HG02571 (cell line): ENCODE results near the gene CA12.

Source experiments
- ATAC-seq: cut with Tn5 transposase; IDR thresholded peaks from one replicate; pipeline ENCODE4 v1.9.1; 2021; ENCODE audit warnings: mild to moderate bottlenecking, moderate library complexity; ENCODE audit not compliant: unreplicated experiment

The CA12 gene

GRCh38 chr15:63312286-63312685, 69.4 kb downstream of the CA12 start:
- ATAC-seq = no peak

- no peak for ATAC-seq
Measured at GRCh38 chr15:63310646-63311045, 71.0 kb downstream of the CA12 start.

- ATAC-seq = no peak
Measured at GRCh38 chr15:63308947-63309346, 72.7 kb downstream of the CA12 start.

DNA sequence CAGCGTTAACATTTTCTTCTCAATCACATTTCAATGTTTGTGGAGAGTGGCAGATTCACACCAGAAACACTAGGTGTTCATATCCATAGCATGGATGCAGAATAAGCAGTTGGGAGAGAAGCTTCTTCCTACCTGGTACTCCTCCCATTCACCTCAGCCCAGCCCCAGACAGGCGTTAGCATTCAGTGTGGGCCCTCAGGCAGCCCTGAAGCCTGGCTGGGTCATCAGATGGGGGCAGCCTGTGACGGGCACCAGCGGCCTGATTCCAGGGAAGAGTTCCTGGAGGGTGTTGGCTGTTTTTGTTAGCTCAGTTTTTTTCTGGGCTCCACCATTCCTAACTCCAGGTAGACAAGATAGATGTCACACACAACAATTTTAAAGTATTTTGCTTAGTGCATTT, 73.2 kb downstream of the CA12 start:
- ATAC-seq = no peak

DNA sequence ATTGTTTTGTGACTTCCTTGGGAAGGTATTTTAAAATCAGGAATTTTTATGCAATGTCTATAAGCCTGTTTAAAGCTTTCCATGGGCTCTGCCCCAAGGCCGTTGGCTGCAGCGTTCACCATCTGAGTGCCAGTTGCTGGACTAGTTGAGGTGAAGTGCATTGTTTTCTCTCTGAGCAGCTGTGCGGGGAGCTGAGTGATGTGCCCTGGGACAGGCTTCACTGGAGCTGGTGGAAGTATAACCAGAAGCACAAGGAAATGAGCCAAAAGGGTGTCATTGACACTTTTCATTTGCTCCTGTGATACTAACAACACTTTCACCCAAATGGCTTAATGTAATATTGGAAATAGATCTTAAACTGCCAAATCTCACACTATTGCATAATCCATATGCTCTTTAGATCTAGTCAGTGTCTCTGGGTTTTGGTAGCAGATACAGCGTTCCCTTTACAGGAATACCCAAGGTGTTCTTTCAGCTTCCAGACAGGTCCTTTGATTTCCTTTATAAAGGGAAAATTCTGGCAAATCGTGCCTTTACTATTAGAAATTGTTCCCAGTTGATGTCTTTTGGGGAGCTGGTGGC, 75.1 kb downstream of the CA12 start:
- no peak for ATAC-seq

DNA sequence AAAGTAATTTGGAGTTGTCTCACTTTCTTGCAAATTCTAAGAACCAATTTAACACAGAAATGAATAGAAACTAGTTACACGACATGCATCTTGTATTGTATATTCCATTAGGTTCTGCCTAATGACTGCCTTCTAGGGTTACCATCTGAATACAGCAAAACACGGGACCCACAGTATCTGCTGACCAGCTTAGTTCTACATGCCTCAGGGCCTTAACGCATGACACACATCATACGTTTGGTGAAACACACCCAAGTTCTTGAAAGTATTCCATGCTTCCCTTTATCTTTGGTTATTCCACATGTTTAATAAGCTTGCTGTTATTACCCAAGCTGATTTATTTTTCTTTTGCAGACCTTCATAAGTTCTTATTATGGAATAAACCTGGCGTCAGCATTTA, 76.4 kb downstream of the CA12 start:
- ATAC-seq = no peak

DNA sequence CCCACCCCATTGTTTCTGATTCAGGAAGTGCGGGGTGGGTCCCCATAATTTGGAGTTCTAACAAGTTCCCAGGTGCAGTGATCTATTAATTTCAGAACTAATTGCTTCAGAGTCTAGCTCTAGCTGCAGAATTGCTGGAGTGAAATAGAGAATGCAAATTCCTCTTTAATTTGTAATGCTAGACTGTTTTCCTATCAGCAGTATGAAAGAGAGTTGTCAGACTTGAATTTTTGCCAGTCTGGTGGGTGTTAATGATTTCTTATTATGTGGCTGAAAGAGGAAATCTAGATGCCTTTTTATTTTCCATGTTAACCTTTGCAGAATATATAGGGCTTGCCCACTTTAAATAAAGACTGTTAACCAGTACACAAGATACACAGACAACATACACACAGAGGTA, 80.6 kb downstream of the CA12 start:
- no peak for ATAC-seq

- no peak for ATAC-seq
Measured at GRCh38 chr15:63299943-63300575, 81.6 kb downstream of the CA12 start.

- ATAC-seq = no peak
Measured at GRCh38 chr15:63296195-63296594, 85.5 kb downstream of the CA12 start.

- ATAC-seq = no peak
Measured at GRCh38 chr15:63295341-63295740, 86.3 kb downstream of the CA12 start.

GRCh38 chr15:63294359-63294758, 87.3 kb downstream of the CA12 start:
- no peak for ATAC-seq

GRCh38 chr15:63292771-63293170, 88.9 kb downstream of the CA12 start:
- ATAC-seq = no peak

DNA sequence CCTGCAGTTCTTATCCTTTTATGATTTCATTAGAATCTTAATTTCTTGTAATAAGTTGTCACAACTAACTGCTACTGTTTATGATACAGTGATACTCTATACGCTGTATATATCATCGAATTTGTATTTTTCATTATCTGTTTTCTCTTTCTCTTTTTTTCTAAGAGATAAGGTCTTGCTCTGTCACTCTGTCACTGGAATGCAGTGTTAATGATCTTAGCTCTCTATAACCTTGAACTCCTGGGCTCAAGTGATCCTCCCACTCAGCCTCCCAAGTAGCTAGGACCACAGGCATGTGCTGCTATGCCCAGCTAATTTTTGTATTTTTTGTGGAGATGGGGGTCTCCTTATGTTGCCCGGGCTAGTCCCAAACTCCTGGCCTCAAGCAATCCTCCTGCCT, 89.4 kb downstream of the CA12 start:
- ATAC-seq = no peak

GRCh38 chr15:63291507-63291906, 90.1 kb downstream of the CA12 start:
- no peak for ATAC-seq

- no peak for ATAC-seq
Measured at GRCh38 chr15:63288778-63289378, 92.8 kb downstream of the CA12 start.

- no peak for ATAC-seq
Measured at GRCh38 chr15:63288342-63288741, 93.3 kb downstream of the CA12 start.

- ATAC-seq = no peak
Measured at GRCh38 chr15:63287109-63287508, 94.5 kb downstream of the CA12 start.

GRCh38 chr15:63284335-63284734, 97.3 kb downstream of the CA12 start:
- no peak for ATAC-seq

- ATAC-seq = no peak
Measured at GRCh38 chr15:63283126-63283525, 98.5 kb downstream of the CA12 start.

DNA sequence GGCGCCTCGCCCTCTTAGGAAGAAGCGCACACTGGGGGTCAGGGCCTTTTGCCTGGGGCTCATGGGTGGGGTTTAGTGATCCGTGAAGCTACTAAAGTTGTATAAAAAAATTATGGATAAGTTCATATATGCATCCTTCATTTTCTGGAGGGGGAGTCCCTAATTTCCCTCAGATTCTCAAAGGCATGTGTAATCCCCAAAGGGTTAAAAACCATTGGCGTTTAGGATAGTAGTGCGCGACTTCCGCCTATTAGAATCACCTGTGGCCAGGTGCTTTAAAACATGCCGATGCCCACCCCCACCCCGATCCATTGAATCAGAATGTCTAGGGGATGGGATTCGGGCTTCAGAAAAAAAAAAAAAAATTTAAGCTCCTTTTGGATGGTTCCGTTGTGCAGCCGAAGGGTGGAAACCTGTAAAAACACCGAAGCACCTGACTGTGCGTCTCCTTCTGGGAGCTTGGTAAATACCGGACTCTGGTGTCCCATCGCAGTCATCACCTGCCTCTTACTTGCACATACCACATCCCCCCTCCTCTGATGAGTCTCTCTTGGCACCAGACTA, 103.7 kb downstream of the CA12 start:
- ATAC-seq = no peak

DNA sequence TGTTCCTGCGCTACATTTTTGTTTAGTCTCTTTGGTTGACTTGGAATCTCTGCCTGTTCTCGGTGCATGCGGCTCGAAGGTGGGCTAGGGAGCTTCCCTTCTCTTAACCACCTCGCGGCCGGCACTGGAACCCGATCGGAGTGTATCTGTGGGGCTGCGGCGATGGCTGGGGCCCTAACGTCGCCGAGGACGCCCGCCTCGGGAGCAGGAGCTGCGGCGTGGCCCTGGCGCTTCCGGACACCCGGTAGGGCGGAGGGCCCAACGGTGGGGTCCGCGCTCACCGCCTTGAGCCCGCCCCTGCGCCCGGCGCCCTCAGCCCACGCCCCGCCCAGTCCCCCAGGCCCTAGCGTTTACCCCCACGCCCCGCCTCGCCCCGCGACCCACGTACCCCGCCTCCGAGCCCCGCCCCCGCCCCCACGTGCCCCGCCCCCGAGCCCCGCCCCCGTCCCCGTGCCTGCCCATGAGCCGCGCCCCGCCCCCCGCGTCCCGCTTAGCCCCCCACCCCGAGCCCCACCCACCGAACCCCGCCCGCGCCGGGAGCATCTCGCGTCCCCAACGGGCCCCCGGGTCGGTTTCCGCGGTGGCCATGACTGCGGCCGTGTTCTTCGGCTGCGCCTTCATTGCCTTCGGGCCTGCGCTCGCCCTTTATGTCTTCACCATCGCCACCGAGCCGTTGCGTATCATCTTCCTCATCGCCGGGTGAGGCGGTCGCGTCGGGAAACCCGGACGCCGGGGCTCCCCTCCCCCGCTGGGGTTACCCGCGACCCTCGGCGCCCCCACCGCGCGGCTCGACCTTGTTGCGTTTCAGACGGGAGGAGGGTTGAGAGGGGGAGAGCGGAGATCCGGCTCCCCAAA, 104.4 kb downstream of the CA12 start, which contains the start of gene APH1B:
APH1B (plus strand) TSS at position 568 of the 855 bp plus-strand sequence; CDS start at position 587, 19 bp downstream.
- ATAC-seq = peak; percentile 67
